SK-N-SH treated with all-trans-retinoic acid at 6 μM for 48 hours (cell line): ENCODE data around the gene RINL.

ENCODE experiments used
- ARNTL ChIP-seq: fragments of 450-650 bp; formaldehyde crosslinking; IDR thresholded peaks from 2 replicates; pipeline ENCODE4 v1.5.0; 2020; ENCODE audit warnings: low read depth, mild to moderate bottlenecking, moderate library complexity, borderline replicate concordance
- CREB5 ChIP-seq: fragments of 250-450 bp; sonication (Bioruptor Pico); IDR thresholded peaks from 2 replicates; pipeline ENCODE4 v1.5.1; 2020; ENCODE audit warnings: low read depth, mild to moderate bottlenecking, moderate library complexity
- ESRRG ChIP-seq: fragments of 250-450 bp; sonication (Bioruptor Pico); IDR thresholded peaks from 2 replicates; pipeline ENCODE4 v1.6.1; 2021; ENCODE audit warnings: mild to moderate bottlenecking
- ISL1 ChIP-seq: fragments of 250-450 bp; sonication (Bioruptor Pico); IDR thresholded peaks from 2 replicates; pipeline ENCODE4 v2.1.2; 2022; ENCODE audit warnings: mild to moderate bottlenecking, moderate library complexity
- PATZ1 ChIP-seq: fragments of 250-450 bp; sonication (Bioruptor Pico); IDR thresholded peaks from 2 replicates; pipeline ENCODE4 v1.8.0; 2020; ENCODE audit warnings: mild to moderate bottlenecking, moderate library complexity, borderline replicate concordance
- RARB ChIP-seq: fragments of 250-450 bp; sonication (Bioruptor Pico); IDR thresholded peaks from 2 replicates; pipeline ENCODE4 v1.8.0; 2021; ENCODE audit warnings: mild to moderate bottlenecking, moderate library complexity
- ZFP3 ChIP-seq: fragments of 250-450 bp; sonication (Bioruptor Pico); IDR thresholded peaks from 2 replicates; pipeline ENCODE4 v1.5.0; 2020; ENCODE audit warnings: mild to moderate bottlenecking, moderate library complexity
- ZFP30 ChIP-seq: fragments of 450-650 bp; formaldehyde crosslinking; IDR thresholded peaks from 2 replicates; pipeline ENCODE4 v1.5.0; 2022; ENCODE audit warnings: mild to moderate bottlenecking, moderate library complexity
- ZNF565 ChIP-seq: fragments of 450-650 bp; formaldehyde crosslinking; conservative IDR thresholded peaks from 2 replicates; pipeline ENCODE4 v1.5.0; 2020; ENCODE audit warnings: low read depth, mild to moderate bottlenecking, moderate library complexity
- TF ChIP-seq, protein P1 (sequence below): fragments of 250-450 bp; sonication (Bioruptor Pico); IDR thresholded peaks from 2 replicates; pipeline ENCODE4 v1.5.0; 2020; ENCODE audit warnings: mild to moderate bottlenecking, moderate library complexity
- TF ChIP-seq, protein P2 (sequence below): fragments of 250-450 bp; sonication (Bioruptor Pico); IDR thresholded peaks from 2 replicates; pipeline ENCODE4 v1.8.0; 2021; ENCODE audit warnings: low read depth, mild to moderate bottlenecking, moderate library complexity, borderline replicate concordance

GRCh38 chr19:38893341-38893771 lies 15.3 kb upstream of the RINL start:
- TF ChIP-seq PATZ1 (CRISPR knock-in tag) (no peak), ARNTL (CRISPR knock-in tag) (no peak), RARB (CRISPR knock-in tag) (no peak), ZFP30 (no peak), ZFP3 (no peak), ESRRG (CRISPR knock-in tag) (no peak), ISL1 (CRISPR knock-in tag) (no peak), CREB5 (no peak), ZNF565 (CRISPR knock-in tag) (no peak)
- TF ChIP-seq, protein P1, sequence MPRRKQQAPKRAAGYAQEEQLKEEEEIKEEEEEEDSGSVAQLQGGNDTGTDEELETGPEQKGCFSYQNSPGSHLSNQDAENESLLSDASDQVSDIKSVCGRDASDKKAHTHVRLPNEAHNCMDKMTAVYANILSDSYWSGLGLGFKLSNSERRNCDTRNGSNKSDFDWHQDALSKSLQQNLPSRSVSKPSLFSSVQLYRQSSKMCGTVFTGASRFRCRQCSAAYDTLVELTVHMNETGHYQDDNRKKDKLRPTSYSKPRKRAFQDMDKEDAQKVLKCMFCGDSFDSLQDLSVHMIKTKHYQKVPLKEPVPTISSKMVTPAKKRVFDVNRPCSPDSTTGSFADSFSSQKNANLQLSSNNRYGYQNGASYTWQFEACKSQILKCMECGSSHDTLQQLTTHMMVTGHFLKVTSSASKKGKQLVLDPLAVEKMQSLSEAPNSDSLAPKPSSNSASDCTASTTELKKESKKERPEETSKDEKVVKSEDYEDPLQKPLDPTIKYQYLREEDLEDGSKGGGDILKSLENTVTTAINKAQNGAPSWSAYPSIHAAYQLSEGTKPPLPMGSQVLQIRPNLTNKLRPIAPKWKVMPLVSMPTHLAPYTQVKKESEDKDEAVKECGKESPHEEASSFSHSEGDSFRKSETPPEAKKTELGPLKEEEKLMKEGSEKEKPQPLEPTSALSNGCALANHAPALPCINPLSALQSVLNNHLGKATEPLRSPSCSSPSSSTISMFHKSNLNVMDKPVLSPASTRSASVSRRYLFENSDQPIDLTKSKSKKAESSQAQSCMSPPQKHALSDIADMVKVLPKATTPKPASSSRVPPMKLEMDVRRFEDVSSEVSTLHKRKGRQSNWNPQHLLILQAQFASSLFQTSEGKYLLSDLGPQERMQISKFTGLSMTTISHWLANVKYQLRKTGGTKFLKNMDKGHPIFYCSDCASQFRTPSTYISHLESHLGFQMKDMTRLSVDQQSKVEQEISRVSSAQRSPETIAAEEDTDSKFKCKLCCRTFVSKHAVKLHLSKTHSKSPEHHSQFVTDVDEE, result no peak
- TF ChIP-seq, protein P2, sequence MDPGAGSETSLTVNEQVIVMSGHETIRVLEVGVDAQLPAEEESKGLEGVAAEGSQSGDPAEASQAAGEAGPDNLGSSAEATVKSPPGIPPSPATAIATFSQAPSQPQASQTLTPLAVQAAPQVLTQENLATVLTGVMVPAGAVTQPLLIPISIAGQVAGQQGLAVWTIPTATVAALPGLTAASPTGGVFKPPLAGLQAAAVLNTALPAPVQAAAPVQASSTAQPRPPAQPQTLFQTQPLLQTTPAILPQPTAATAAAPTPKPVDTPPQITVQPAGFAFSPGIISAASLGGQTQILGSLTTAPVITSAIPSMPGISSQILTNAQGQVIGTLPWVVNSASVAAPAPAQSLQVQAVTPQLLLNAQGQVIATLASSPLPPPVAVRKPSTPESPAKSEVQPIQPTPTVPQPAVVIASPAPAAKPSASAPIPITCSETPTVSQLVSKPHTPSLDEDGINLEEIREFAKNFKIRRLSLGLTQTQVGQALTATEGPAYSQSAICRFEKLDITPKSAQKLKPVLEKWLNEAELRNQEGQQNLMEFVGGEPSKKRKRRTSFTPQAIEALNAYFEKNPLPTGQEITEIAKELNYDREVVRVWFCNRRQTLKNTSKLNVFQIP, result no peak
